SJSA1 (cell line): Measurements from ENCODE around the gene SHC3. TPM values are rescaled to one million over a fixed set of nuclear protein-coding genes. Genes with fewer than 3 reads are reported as not detected.

ENCODE experiments used
- DNase-seq, 2 experiments: peaks; one replicate each; pipeline ENCODE4 v3.0.0-alpha.2; 2015 to 2020; ENCODE audit warnings: low spot score in 2 of 2, low read depth in 1 of 2
- H3K27ac ChIP-seq: fragments of 250-450 bp; sonication (Bioruptor Pico); 2 replicates; pipeline ENCODE4 v1.5.1; 2020; ENCODE audit warnings: mild to moderate bottlenecking, moderate library complexity
- H3K27me3 ChIP-seq: fragments of 250-450 bp; sonication (Bioruptor Pico); replicated peaks from 2 replicates; pipeline ENCODE4 v1.5.1; 2020; ENCODE audit warnings: mild to moderate bottlenecking, moderate library complexity
- H3K36me3 ChIP-seq: fragments of 250-450 bp; sonication (Bioruptor Pico); 2 replicates; pipeline ENCODE4 v1.5.1; 2020; ENCODE audit warnings: mild to moderate bottlenecking
- H3K4me1 ChIP-seq: fragments of 250-450 bp; sonication (Bioruptor Pico); replicated peaks from 2 replicates; pipeline ENCODE4 v1.6.1; 2021; ENCODE audit warnings: mild to moderate bottlenecking
- H3K4me3 ChIP-seq: fragments of 250-450 bp; sonication (Bioruptor Pico); 2 replicates; pipeline ENCODE4 v1.5.1; 2020; ENCODE audit warnings: mild to moderate bottlenecking
- H3K9me3 ChIP-seq: fragments of 250-450 bp; sonication (Bioruptor Pico); replicated peaks from 2 replicates; pipeline ENCODE4 v1.5.1; 2020; ENCODE audit warnings: mild to moderate bottlenecking
- total RNA-seq: library from RNA; depleted of rRNA; stranded (reverse); fragments of >200 nt; shearing (Covaris generic); gene quantifications from 2 replicates; pipeline ENCODE4 v1.2.3, GENCODE V29; 2014

Gene SHC3
- total RNA-seq, 1 experiment from 2014 or later = 0.34 TPM

DNA sequence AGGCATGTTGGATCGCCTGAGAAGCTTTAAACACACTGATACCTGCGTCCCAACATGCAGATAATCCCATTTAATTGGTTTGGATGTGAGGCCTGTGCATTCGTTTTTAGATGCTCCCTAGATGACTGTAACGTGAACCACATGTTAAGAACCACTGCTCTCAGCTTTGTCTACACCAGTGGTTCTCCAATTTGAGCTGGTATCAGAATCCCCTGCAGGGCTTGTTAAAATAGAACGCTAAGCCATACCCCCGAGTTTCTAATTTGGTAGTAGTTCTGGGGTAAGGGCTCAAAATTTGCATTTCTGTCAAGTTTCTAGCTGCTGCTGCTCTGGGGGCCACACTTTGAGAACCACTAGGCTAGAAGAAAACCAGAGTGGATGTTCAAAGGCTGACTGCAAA, 112.7 kb downstream of the SHC3 start:
- no peaks in the 10 kb centered on the region for H3K4me1 ChIP-seq
- no peak for DNase-seq
- H3K27ac ChIP-seq = no peak overlapping the region
- no peaks in the 10 kb centered on the region for H3K9me3 ChIP-seq
- H3K4me3 ChIP-seq = no peak overlapping the region
- H3K27me3 ChIP-seq = no peaks in the 10 kb centered on the region
- no peaks in the 10 kb centered on the region for H3K36me3 ChIP-seq

DNA sequence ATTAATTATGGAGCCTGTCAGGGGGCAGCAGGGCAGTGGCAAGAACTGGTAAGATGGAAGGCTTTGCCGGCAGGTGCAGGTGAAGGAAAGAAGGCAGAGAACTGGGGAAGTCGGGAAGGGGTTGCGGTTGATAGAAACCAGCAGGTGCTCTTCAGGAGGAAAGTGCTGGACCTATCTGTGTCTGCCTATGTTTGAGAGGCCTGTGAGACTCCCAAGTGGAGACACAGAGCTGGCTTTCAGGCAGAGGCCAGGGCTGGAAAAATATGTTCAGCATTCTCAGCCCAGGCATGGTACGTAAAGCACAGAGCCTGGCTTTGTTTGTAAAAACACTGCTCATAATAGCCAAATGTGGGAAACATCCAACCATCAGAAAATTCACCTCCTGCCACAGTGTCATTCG, 117.8 kb downstream of the SHC3 start:
- H3K4me3 ChIP-seq = no peak overlapping the region
- H3K27ac ChIP-seq = no peak overlapping the region
- no peaks in the 10 kb centered on the region for H3K27me3 ChIP-seq
- DNase-seq = no peak
- H3K36me3 ChIP-seq = no peaks in the 10 kb centered on the region
- H3K4me1 ChIP-seq = no peaks in the 10 kb centered on the region
- no peaks in the 10 kb centered on the region for H3K9me3 ChIP-seq

- DNase-seq = no peak
- no peaks in the 10 kb centered on the region for H3K36me3 ChIP-seq
- no peaks in the 10 kb centered on the region for H3K27me3 ChIP-seq
- no peak overlapping the region for H3K27ac ChIP-seq
- H3K4me1 ChIP-seq = no peaks in the 10 kb centered on the region
- no peaks in the 10 kb centered on the region for H3K9me3 ChIP-seq
- no peak overlapping the region for H3K4me3 ChIP-seq
Measured at GRCh38 chr9:89059925-89060506, 118.6 kb downstream of the SHC3 start.

- Histone ChIP-seq H3K27ac (no peak overlapping the region), H3K36me3 (no peaks in the 10 kb centered on the region), H3K9me3 (no peaks in the 10 kb centered on the region), H3K27me3 (no peaks in the 10 kb centered on the region), H3K4me3 (no peak overlapping the region), H3K4me1 (no peaks in the 10 kb centered on the region)
- DNase-seq = no peak
Measured at GRCh38 chr9:89058906-89059305, 119.7 kb downstream of the SHC3 start.

- no peaks in the 10 kb centered on the region for H3K27me3 ChIP-seq
- no peaks in the 10 kb centered on the region for H3K9me3 ChIP-seq
- no peak for DNase-seq
- no peaks in the 10 kb centered on the region for H3K4me1 ChIP-seq
- H3K4me3 ChIP-seq = no peak overlapping the region
- H3K36me3 ChIP-seq = no peaks in the 10 kb centered on the region
- no peak overlapping the region for H3K27ac ChIP-seq
Measured at GRCh38 chr9:89054865-89055495, 123.6 kb downstream of the SHC3 start.

DNA sequence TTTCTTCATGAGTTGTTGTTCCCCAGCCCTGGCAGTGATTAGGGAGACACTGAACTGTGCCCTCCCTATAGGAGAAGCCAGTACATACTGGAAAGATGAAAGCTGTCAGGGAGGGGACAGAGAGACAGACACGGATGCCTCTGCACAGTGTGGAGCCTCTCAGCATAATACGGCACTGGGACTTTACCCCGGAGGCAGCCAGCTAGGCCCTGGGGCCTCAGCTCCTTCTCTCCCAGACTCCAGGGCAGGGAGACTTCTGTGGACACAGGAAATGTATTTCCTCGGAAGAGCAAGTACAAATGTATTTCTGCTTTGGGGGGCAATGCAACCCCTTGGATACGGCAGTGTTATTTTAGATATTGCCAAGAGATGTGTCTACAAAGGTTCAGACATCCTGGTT, 125.3 kb downstream of the SHC3 start:
- DNase-seq = no peak
- Histone ChIP-seq H3K9me3 (no peaks in the 10 kb centered on the region), H3K36me3 (no peaks in the 10 kb centered on the region), H3K27ac (no peak overlapping the region), H3K27me3 (no peaks in the 10 kb centered on the region), H3K4me3 (no peak overlapping the region), H3K4me1 (no peaks in the 10 kb centered on the region)

- H3K4me3 ChIP-seq = no peak overlapping the region
- DNase-seq = no peak
- no peaks in the 10 kb centered on the region for H3K9me3 ChIP-seq
- H3K4me1 ChIP-seq = no peaks in the 10 kb centered on the region
- no peaks in the 10 kb centered on the region for H3K27me3 ChIP-seq
- H3K27ac ChIP-seq = no peak overlapping the region
- no peaks in the 10 kb centered on the region for H3K36me3 ChIP-seq
Measured at GRCh38 chr9:89052470-89053097, 126.0 kb downstream of the SHC3 start.

DNA sequence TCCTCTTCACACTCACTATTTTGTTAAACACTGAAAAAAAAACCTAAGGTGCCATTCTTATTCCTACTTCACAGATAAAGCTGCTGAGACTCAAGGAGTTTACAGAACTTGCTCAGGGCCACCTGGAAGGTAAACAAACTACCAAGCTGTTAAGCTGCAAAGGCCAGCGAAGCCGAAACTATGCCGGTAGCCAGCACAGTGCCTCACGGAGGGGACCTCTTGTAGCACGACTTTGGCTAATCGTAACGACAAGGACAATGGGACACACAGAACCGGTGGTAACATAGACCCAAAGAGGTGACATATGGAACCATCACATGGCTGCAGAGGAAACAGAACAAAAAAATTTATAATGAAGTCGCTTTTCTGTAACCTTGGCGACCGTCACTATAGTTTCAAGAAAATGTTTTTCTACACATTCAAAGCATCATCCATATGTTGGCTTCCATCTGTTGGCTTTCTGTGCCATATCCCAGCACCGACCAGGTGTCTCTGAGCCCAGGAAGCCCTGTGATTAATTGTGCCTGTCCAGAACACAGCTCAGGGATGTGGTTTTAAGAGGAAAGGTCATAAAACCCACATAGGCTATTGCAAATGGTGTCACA, 127.1 kb downstream of the SHC3 start:
- Histone ChIP-seq H3K9me3 (no peaks in the 10 kb centered on the region), H3K36me3 (no peaks in the 10 kb centered on the region), H3K27me3 (no peaks in the 10 kb centered on the region), H3K4me3 (no peak overlapping the region), H3K27ac (no peak overlapping the region), H3K4me1 (no peaks in the 10 kb centered on the region)
- no peak for DNase-seq

DNA sequence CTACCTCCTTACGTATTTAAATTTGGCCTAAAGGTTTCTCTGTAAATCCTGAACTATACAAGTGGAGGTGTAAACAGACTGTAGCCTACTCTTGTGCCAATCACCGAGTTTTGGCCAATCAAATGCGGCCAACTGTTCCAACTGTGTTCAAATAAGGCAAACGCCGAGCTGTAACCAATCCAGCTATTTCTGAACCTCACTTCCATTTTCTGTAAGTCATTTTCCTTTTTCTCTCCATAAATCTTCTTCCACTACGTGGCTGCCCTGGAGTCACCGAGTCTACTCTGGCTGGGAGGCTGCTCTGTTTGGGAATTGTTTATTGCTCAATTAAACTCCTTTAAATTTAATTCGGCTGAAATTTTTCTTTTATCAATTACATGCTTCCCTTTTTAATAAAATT, 129.0 kb downstream of the SHC3 start:
- Histone ChIP-seq H3K27me3 (no peaks in the 10 kb centered on the region), H3K9me3 (no peaks in the 10 kb centered on the region), H3K4me1 (no peaks in the 10 kb centered on the region), H3K4me3 (no peak overlapping the region), H3K27ac (no peak overlapping the region), H3K36me3 (no peaks in the 10 kb centered on the region)
- DNase-seq = no peak

DNA sequence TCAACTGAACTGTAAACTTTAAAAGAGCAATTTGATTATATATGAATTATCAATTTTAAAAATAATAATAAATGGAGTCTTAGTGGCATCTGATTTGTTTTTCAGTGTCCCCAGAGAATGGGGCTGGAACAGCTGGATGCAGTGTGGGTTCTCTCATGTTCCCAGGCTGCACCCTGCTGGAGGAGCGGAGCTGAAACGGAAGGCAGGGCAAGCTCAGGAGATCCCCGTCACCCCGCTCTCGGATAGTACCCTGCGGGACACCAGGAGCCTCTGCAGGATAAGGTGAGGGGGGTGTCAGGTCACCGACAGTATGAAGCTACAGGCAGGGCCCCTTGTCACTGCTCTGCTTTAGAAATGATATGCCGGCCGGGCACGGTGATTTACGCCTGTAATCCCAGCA, 130.0 kb downstream of the SHC3 start:
- no peaks in the 10 kb centered on the region for H3K4me1 ChIP-seq
- H3K27me3 ChIP-seq = no peaks in the 10 kb centered on the region
- H3K9me3 ChIP-seq = no peaks in the 10 kb centered on the region
- H3K27ac ChIP-seq = no peak overlapping the region
- DNase-seq = no peak
- no peaks in the 10 kb centered on the region for H3K36me3 ChIP-seq
- H3K4me3 ChIP-seq = no peak overlapping the region

DNA sequence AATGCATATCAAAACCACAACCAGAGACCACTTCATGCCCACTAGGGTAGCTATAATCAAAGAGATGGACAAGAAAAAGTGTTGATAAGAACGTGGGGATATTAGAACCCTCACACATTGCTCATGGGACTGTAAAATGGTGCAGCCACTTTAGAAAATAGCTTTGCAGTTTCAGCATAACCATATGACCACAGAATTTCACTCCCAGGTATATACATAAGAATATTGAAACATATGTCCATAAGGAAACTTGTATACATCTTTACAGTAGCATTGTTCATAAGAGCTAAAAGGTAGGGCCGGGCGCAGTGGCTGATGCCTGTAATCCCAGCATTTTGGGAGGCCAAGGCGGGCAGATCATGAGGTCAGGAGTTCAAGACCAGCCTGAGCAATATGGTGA, 131.0 kb downstream of the SHC3 start:
- DNase-seq = no peak
- no peaks in the 10 kb centered on the region for H3K4me1 ChIP-seq
- no peak overlapping the region for H3K27ac ChIP-seq
- H3K27me3 ChIP-seq = no peaks in the 10 kb centered on the region
- H3K36me3 ChIP-seq = no peaks in the 10 kb centered on the region
- H3K9me3 ChIP-seq = no peaks in the 10 kb centered on the region
- no peak overlapping the region for H3K4me3 ChIP-seq

- DNase-seq = no peak
- Histone ChIP-seq H3K27ac (no peak overlapping the region), H3K4me3 (no peak overlapping the region)
Measured at GRCh38 chr9:89046832-89047231, 131.8 kb downstream of the SHC3 start.

DNA sequence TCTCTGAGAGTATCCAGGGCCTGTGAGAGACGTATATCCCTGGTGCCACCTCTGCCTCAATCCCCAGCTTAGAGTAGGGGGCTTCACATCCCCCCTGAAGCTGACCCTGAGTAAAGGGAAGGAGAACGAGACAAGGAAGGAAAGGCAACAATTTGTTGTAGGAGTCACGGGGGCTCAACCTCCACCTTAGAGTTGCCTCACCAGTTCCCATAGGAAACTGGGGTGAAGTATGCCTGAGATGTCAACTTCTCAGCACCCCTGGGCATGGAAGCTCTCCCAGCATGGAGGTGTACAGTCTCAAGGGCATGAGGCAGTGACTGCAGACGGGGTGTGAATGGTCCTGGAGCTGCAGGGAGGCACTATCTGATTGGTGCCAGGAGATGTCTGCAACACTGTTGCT, 133.7 kb downstream of the SHC3 start:
- Histone ChIP-seq H3K36me3 (no peaks in the 10 kb centered on the region), H3K27ac (no peak overlapping the region), H3K4me3 (no peak overlapping the region), H3K4me1 (no peaks in the 10 kb centered on the region), H3K9me3 (no peaks in the 10 kb centered on the region), H3K27me3 (no peaks in the 10 kb centered on the region)
- DNase-seq = no peak

More at GRCh38 chr9:89046832-89047231, 131.8 kb downstream of the SHC3 start:
- no peaks in the 10 kb centered on the region for H3K9me3 ChIP-seq
- no peaks in the 10 kb centered on the region for H3K36me3 ChIP-seq
- H3K4me1 ChIP-seq = no peaks in the 10 kb centered on the region
- no peaks in the 10 kb centered on the region for H3K27me3 ChIP-seq

DNA sequence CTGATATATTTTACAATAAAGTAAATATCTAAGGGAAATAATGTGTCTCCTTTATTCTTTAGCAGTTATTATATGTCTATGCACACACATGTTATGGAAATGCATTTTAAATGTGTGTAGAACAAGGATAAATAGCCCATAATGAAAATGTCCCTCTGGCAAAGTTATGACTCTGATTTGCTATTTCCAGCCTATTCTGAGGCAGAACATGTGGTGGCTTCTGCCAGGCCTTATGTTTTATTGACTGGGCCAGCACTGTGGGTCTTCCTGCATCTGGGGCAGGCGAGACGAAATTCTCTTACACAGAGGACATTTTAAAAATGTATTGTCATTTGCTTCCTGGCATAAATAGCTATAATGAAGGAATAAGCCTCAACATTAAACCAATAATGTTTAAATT, 134.5 kb downstream of the SHC3 start:
- Histone ChIP-seq H3K4me1 (no peaks in the 10 kb centered on the region), H3K9me3 (no peaks in the 10 kb centered on the region), H3K4me3 (no peak overlapping the region), H3K36me3 (no peaks in the 10 kb centered on the region), H3K27me3 (no peaks in the 10 kb centered on the region), H3K27ac (no peak overlapping the region)
- DNase-seq = no peak
